HepG2 (cell line): ENCODE measurements around the gene TYW1. TPM values are rescaled to one million over a fixed set of nuclear protein-coding genes. Genes with fewer than 3 reads are reported as not detected.
"Not testable (repeated sequence)": the region's sequence is repeated elsewhere in the genome, so short reads cannot be mapped to it uniquely, and the experiment has no call there.

Source experiments
- ATAC-seq: fragments of 200-7000 bp; cut with Tn5 transposase; 3 replicates; pipeline ENCODE4 v1.9.1; 2020; ENCODE audit warnings: mild to moderate bottlenecking, moderate library complexity
- BruUV-seq: library from RNA; stranded (reverse); fragments of 400-500 nt; replicated peaks from 2 replicates; lab custom pipeline; 2021; lab: Mats Ljungman, UMichigan
- CTCF ChIA-PET: fragments of 300-600 bp; formaldehyde crosslinking; extraction: SDS; loops from one replicate; lab custom pipeline; 2021; ENCODE audit warnings: low total read pairs, inconsistent platforms, low intra/inter-chr PET ratio; lab: Yijun Ruan, JAX
- POLR2A ChIA-PET: fragments of 350-600 bp; sonication (Branson Sonifier 250); formaldehyde crosslinking; loops from one replicate; lab custom pipeline; 2020; ENCODE audit warnings: antibody characterized with exemption, inconsistent platforms; lab: Yijun Ruan, JAX
- DNase-seq: peaks from one replicate; pipeline ENCODE4 v3.0.0-alpha.2; 2015; ENCODE audit warnings: low spot score
- FAIRE-seq: peaks from 3 replicates; lab custom pipeline; 2011; peaks lifted over from hg19 to GRCh38; lab: Jason Lieb, UNC
- H2AFZ ChIP-seq: one replicate; pipeline ENCODE4 v1.6.1; 2011; ENCODE audit warnings: low read length, inconsistent platforms
- H3K27ac ChIP-seq: fragments of 300-600 bp; 3 replicates; pipeline ENCODE4 v1.8.0; 2011; ENCODE audit warnings: mixed run types, mild to moderate bottlenecking, mixed read lengths, low read length, inconsistent platforms; ENCODE audit not compliant: insufficient read depth; ENCODE audit errors: extremely low read length
- H3K27me3 ChIP-seq, 2 experiments: fragments of 200-600 bp in 1 of 2; 2 replicates in 1 of 2; 3 replicates in 1 of 2; pipeline versions ENCODE4 v1.6.0 to v1.8.0; 2011; ENCODE audit warnings: low read length in 2 of 2, mild to moderate bottlenecking in 2 of 2, moderate library complexity in 2 of 2, inconsistent platforms in 1 of 2; ENCODE audit not compliant: insufficient read depth in 2 of 2, control insufficient read depth in 1 of 2
- H3K36me3 ChIP-seq, 2 experiments: fragments of 200-600 bp in 1 of 2; replicated peaks in 1 of 2; 2 replicates in 1 of 2; 3 replicates in 1 of 2; pipeline versions ENCODE4 v1.5.1 to v1.8.0; 2011; ENCODE audit warnings: low read length in 2 of 2, inconsistent platforms in 1 of 2; ENCODE audit not compliant: insufficient read depth in 2 of 2, control insufficient read depth in 1 of 2
- H3K4me1 ChIP-seq: 2 replicates; pipeline ENCODE4 v1.5.1; 2012; ENCODE audit warnings: low read length, inconsistent platforms; ENCODE audit not compliant: insufficient read depth
- H3K4me2 ChIP-seq: 2 replicates; pipeline ENCODE4 v1.6.0; 2011; ENCODE audit warnings: low read depth, low read length, inconsistent platforms
- H3K4me3 ChIP-seq, 3 experiments: fragments of 200-600 bp in 1 of 3; sonication (generic), shearing (Covaris generic) in 1 of 3; replicated peaks in 1 of 3; 2 replicates each; pipeline ENCODE4 v1.5.1; 2011 to 2016; ENCODE audit warnings: low read length in 3 of 3, inconsistent platforms in 2 of 3, low read depth in 2 of 3, mild to moderate bottlenecking in 2 of 3, control low read depth in 1 of 3, mixed read lengths in 1 of 3; ENCODE audit not compliant: insufficient read depth in 1 of 3
- H3K79me2 ChIP-seq: one replicate; pipeline ENCODE4 v1.6.1; 2011; ENCODE audit warnings: low read length, inconsistent platforms; ENCODE audit not compliant: insufficient read depth
- H3K9ac ChIP-seq: 2 replicates; pipeline ENCODE4 v1.6.0; 2011; ENCODE audit warnings: mild to moderate bottlenecking, low read depth, low read length, inconsistent platforms; ENCODE audit not compliant: insufficient read depth
- H3K9me3 ChIP-seq: 2 replicates; pipeline ENCODE4 v1.5.1; 2012; ENCODE audit warnings: mild to moderate bottlenecking, low read length
- H4K20me1 ChIP-seq: 2 replicates; pipeline ENCODE4 v1.6.0; 2011; ENCODE audit warnings: inconsistent platforms, mild to moderate bottlenecking, low read length, moderate library complexity; ENCODE audit not compliant: insufficient read depth
- LCORL ChIP-seq, 2 experiments: fragments of 450-650 bp in 1 of 2; sonication (generic) in 1 of 2; formaldehyde crosslinking in 1 of 2; IDR thresholded peaks; 2 replicates each; pipeline versions ENCODE4 v1.5.0 to v1.6.1; 2017 to 2020; ENCODE audit warnings: antibody characterized with exemption in 1 of 2, missing genetic modification reagents in 1 of 2
- WGBS: methylation state at CpG from one replicate; pipeline ENCODE4 v1.1.6; 2017; ENCODE audit warnings: low lambda C conversion rate; 5-methylcytosine and 5-hydroxymethylcytosine counted together
- in situ Hi-C: cut with HindIII; loops from 2 replicates; pipeline ENCODE4 v1.10.0; 2017; ENCODE audit warnings: low pct_unique_long_range_greater_than_20kb; ENCODE audit not compliant: extremely low pct_ligation_motif_present
- intact Hi-C: fragments of 100-400 bp; cut with micrococcal nuclease; formaldehyde crosslinking; loops from one replicate; pipeline ENCODE4 v1.10.0; 2022; ENCODE audit not compliant: unreplicated experiment
- polyA plus RNA-seq, 8 experiments: library from polyadenylated mRNA; depleted of rRNA in 3 of 8; stranded (reverse) in 7 of 8; unstranded in 1 of 8; fragments of >200 nt; fragmentation: Illumina TruSeq in 4 of 8; extraction: Trizol in 4 of 8; gene quantifications; 2 replicates each; pipeline versions ENCODE4 v1.2.1 to v1.2.3, GENCODE V29; 2011 to 2016; ENCODE audit warnings: low read depth in 4 of 8, missing spikeins in 1 of 8, mixed read lengths in 1 of 8; ENCODE audit not compliant: insufficient read depth in 1 of 8
- total RNA-seq, 5 experiments: library from RNA; depleted of rRNA; stranded (reverse); fragments of >200 nt; fragmentation: Illumina TruSeq; extraction: Trizol; gene quantifications; 2 replicates each; pipeline ENCODE4 v1.2.3, GENCODE V29; 2016; ENCODE audit warnings: low read depth in 1 of 5

Gene TYW1
- total and polyA plus RNA-seq, 2 of the 13 experiments (the other 11 are each of a cell fraction or from before 2014, with no cell fraction given), result 8.6 to 17.6 TPM

- H3K9ac ChIP-seq, H3K4me1 ChIP-seq, BruUV-seq, in situ Hi-C loops, H4K20me1 ChIP-seq, H3K36me3 ChIP-seq, DNase-seq, H3K4me2 ChIP-seq, H3K27ac ChIP-seq, H3K27me3 ChIP-seq, H3K79me2 ChIP-seq, H2AFZ ChIP-seq, FAIRE-seq, CTCF ChIA-PET, H3K4me3 ChIP-seq, intact Hi-C loops, H3K9me3 ChIP-seq, POLR2A ChIA-PET, ATAC-seq: not testable (repeated sequence)
- 96% methylated on average over 6 of the region's 6 CpGs for WGBS
Observed at GRCh38 chr7:67259363-67259762, 262.7 kb downstream of the TYW1 start.

- H4K20me1 ChIP-seq; intact Hi-C loops; H3K4me3 ChIP-seq; CTCF ChIA-PET; FAIRE-seq; TF ChIP-seq LCORL (CRISPR knock-in tag; IDR thresholded peaks at IDR 0.05): not testable (repeated sequence)
- TF ChIP-seq LCORL (IDR thresholded peaks at IDR 0.05), result peak; percentile 71
- TF ChIP-seq, all 625 proteins: peak for 1; not testable (repeated sequence) for 624
- H2AFZ ChIP-seq, BruUV-seq, H3K27ac ChIP-seq, H3K4me2 ChIP-seq, POLR2A ChIA-PET, DNase-seq, H3K9ac ChIP-seq, H3K27me3 ChIP-seq, H3K9me3 ChIP-seq, H3K79me2 ChIP-seq, ATAC-seq, H3K4me1 ChIP-seq, in situ Hi-C loops, H3K36me3 ChIP-seq: not testable (repeated sequence)
- 80% methylated on average over 6 of the region's 6 CpGs for WGBS
Observed at GRCh38 chr7:67260166-67260586, 263.5 kb downstream of the TYW1 start.

- intact Hi-C loops, DNase-seq, BruUV-seq, H3K27me3 ChIP-seq, H3K9ac ChIP-seq, ATAC-seq, FAIRE-seq, H3K4me3 ChIP-seq, H3K79me2 ChIP-seq, in situ Hi-C loops, H3K4me2 ChIP-seq, H3K9me3 ChIP-seq, H4K20me1 ChIP-seq, CTCF ChIA-PET, POLR2A ChIA-PET, H2AFZ ChIP-seq, H3K27ac ChIP-seq, H3K36me3 ChIP-seq, H3K4me1 ChIP-seq: not testable (repeated sequence)
- 96% methylated on average over 2 of the region's 2 CpGs for WGBS
Observed at GRCh38 chr7:67264000-67264399, 267.4 kb downstream of the TYW1 start.

- POLR2A ChIA-PET, H3K4me1 ChIP-seq, BruUV-seq, H3K4me3 ChIP-seq, intact Hi-C loops, H3K27me3 ChIP-seq, H3K4me2 ChIP-seq, FAIRE-seq, CTCF ChIA-PET, H3K9me3 ChIP-seq, H3K79me2 ChIP-seq, H3K9ac ChIP-seq, H3K27ac ChIP-seq, ATAC-seq, DNase-seq, H3K36me3 ChIP-seq, in situ Hi-C loops, H4K20me1 ChIP-seq, H2AFZ ChIP-seq: not testable (repeated sequence)
- 84% methylated on average over 3 of the region's 3 CpGs for WGBS
Observed at GRCh38 chr7:67266070-67266469, 269.4 kb downstream of the TYW1 start.
